GM18507 (cell line): Measurements from ENCODE around the gene TCF7L1.

Source experiments
- DNase-seq: peaks from one replicate; pipeline ENCODE4 v3.0.0; 2011; ENCODE audit warnings: low read depth; ENCODE audit not compliant: insufficient read length; ENCODE audit errors: extremely low spot score
- FAIRE-seq: peaks from 2 replicates; lab custom pipeline; 2011; peaks lifted over from hg19 to GRCh38; lab: Jason Lieb, UNC

TCF7L1 gene

DNA sequence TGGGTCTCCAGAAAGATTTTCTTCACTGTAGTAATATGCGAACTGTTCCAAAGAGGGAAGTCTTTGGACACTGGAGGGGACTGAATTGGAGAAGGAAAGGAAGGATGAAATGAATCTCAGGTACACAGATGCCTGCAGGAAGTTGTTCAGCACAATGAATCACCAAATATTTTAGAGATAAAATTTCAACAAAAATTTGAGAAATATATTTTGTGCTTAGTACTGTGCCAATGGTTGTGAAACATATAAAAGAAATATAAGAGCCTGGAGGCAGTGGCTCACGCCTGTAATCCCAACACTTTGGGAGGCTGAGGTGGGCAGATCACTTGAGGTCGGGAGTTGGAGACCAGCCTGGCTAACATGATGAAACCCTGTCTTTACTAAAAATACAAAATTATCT, 224.5 kb downstream of the TCF7L1 start:
- DNase-seq, result no peak
- FAIRE-seq, result no peak
